NK-92 treated with Interleukin-12 subunit alpha and Interleukin-12 subunit beta, amount 100 ng/mL, for 24 hours (cell line): ENCODE results near the gene VIPAS39.

ENCODE experiments used
- DNase-seq: peaks from one replicate; lab custom pipeline; 2025; lab: John Stamatoyannopoulos, UW

Gene VIPAS39

DNA sequence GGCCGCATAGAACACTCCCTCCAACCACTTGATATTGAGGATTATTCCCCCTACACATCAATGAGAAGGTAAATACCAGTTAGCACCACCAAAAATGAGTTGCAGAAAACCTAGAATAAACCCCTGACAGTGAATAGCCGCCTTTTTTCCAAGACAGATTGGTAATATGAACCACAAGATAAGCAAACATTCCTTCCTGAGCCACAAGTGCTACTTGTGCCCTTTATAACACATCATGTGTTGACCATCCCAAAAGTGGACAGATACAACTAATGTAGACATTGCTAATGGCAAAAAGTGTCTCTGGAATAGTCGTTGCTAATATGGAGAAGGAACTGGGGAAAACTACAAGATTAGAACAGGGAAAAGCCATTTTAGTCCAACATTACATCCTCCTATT lies 51.3 kb downstream of the VIPAS39 start:
- no peak for DNase-seq

DNA sequence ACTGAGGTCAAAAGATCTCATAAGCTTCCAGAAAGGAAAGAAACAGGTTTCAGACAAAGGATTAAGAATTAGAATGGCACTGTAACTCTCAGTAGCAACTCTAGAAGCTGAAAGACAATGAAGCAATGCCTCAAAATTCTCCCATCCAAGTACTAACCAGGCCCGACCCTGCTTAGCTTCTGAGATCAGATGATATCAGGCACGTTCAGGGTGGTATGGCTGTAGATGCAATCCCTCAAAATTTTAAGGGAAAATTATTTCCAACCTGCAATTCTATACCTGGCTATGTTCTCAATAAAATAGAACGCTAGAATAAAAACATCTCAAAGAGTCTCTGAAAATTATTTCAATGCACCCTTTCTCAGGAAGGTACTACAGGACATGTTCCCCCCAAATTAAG lies 53.6 kb downstream of the VIPAS39 start:
- no peak for DNase-seq

DNA sequence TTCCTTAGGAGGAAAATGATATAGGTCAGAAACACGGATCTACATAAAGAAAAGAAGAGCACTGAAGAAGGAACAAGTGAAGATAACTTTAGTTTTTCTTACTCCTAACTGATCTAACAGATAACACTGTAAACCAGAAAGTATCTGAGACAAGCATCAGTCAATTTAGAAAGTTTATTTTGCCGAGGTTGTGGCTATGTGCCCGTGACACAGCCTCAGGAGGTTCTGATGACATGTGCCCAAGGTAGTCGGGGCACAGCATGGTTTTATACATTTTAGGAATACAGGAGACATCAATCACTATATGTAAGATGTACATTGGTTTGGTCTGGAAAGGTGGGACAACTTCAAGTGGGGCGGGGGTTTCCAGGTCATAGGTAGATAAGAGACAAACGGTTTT lies 57.2 kb downstream of the VIPAS39 start:
- DNase-seq, result no peak

DNA sequence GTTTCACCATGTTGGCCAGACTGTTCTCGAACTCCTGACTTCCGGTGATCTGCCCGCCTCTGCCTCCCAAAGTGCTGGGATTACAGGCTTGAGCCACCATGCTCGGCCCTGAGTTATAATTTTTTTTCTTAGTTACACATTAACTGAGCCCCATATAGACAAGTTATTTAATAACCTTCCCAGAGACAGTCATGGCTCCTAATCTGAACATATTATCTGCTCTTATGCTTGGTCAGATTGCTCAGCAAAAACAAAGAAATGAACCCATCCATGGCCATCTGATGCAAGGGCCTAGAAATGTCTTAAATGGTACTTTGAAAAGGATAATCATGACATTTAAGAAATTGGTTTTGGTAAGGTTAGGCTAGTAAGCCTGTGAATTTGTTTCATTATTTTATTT lies 67.2 kb downstream of the VIPAS39 start:
- DNase-seq, result no peak

DNA sequence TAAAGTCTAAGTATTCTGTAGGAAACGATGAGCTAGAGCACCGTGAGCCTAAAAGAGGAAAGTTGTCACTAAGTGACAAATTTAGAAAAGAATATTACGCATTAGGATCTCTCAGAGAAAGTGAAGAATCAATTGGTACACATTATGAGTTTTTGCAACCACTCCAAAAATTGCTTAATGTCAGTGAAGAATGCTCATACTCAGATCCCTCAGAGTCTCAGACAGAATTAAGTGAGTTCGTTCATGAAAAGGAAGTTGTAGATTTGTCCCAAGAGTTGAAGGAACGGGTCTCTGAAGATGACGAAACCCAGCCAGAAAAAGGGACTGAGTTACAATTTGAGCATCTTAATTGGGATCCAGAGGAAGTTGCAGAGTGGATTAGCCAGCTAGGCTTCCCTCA lies 78.7 kb downstream of the VIPAS39 start:
- no peak for DNase-seq

DNA sequence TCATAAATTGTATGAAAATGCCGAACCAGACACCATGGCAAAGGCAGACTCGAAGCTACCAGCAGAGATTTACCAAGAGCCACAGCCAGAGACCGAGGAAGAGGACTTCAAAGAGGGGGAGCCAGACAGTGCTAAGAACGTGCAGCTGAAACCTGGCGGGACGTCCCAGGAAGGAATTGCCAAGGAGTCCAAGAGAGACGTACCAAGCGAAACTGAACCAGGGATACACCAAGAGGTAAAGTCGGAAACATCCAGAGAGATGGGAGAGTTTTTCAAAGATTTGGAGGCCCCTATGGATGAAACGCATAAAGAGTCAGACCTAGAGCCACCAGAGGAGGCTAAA lies 79.9 kb downstream of the VIPAS39 start:
- no peak for DNase-seq

DNA sequence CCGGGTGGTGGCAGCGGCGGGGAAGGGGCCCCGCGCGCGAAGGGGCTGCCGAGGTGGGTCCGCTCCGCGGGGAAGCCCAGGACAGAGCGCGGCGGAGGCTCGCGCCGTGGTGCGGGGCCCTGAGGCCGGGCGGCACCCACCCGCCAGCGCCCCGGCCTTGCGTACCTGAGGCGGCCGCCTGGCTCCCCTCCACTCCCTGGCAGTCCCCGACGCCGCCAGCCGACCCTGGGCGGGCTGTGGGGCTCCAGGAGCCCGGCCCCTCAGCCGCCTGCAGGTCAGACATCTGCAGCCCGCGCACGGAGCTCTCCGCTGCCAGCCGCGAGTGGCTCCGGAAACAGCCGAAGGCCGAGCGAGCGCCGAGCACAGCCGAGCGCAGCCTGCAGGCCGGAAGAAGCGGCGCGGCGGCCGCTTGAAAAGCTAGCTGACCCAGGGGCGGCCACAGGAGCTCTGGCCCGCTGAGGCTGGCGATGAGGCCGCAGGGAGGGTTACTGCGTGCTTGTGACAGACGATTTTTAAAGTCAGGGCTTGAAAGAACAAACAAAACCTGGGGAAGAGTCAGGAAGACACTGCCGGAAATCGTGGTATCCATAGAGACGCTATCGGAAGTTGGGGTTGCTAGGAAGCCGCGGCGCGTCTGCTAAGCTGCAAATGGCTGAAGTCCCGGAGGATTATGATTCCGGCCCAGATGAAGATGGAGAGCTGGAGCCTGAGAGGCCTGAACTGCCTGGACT lies 80.5 kb downstream of the VIPAS39 start, which contains the start of the genes SAMD15 and TMED8:
SAMD15 (plus strand) TSS at position 609 of the 731 bp plus-strand sequence; CDS start at position 649, 40 bp downstream.
TMED8 (minus strand) TSS at position 324 of the 731 bp plus-strand sequence; CDS start at position 283, 41 bp downstream.
- DNase-seq, result peak; percentile 69
